GM12878 (cell line): Measurements from ENCODE around the gene ASTL. TPM values are rescaled to one million over a fixed set of nuclear protein-coding genes. Genes with fewer than 3 reads are reported as not detected.

Experiments used
- BCL3 ChIP-seq: IDR thresholded peaks from 2 replicates; pipeline ENCODE4 v1.6.1; 2011; ENCODE audit warnings: borderline replicate concordance, low read depth, mild to moderate bottlenecking, moderate library complexity, low read length; ENCODE audit not compliant: insufficient read depth, poor library complexity, severe bottlenecking
- CEBPB ChIP-seq, 2 experiments: fragments of 150-350 bp in 1 of 2; IDR thresholded peaks; 2 replicates each; pipeline ENCODE4 v1.6.1; 2012 to 2014; ENCODE audit warnings: low read depth in 2 of 2, low read length in 2 of 2, borderline replicate concordance in 1 of 2, inconsistent platforms in 1 of 2
- ELK1 ChIP-seq: IDR thresholded peaks from 2 replicates; pipeline ENCODE4 v1.6.1; 2012; ENCODE audit warnings: low read depth, low read length, improper control_type of control experiment
- HDAC6 ChIP-seq: fragments of 200-600 bp; sonication (generic); IDR thresholded peaks from one replicate; pipeline ENCODE4 v1.8.0; 2017; ENCODE audit warnings: antibody characterized with exemption; ENCODE audit not compliant: unreplicated experiment
- HSF1 ChIP-seq: fragments of 150-350 bp; IDR thresholded peaks from 2 replicates; pipeline ENCODE4 v1.6.1; 2014; ENCODE audit warnings: mild to moderate bottlenecking, low read depth, low read length
- IKZF2 ChIP-seq, 2 experiments: fragments of 450-650 bp; IDR thresholded peaks; 2 replicates each; pipeline ENCODE4 v1.6.1; 2017; ENCODE audit warnings: mild to moderate bottlenecking in 2 of 2, moderate library complexity in 2 of 2
- KAT2A ChIP-seq: conservative IDR thresholded peaks from 2 replicates; pipeline ENCODE4 v1.6.1; 2011; ENCODE audit warnings: low read depth, low read length; ENCODE audit not compliant: control insufficient read depth
- LARP7 ChIP-seq: fragments of 450-650 bp; IDR thresholded peaks from 2 replicates; pipeline ENCODE4 v1.6.1; 2017; ENCODE audit warnings: mild to moderate bottlenecking
- MAX ChIP-seq: IDR thresholded peaks from 2 replicates; pipeline ENCODE4 v1.6.1; 2012; ENCODE audit warnings: low read depth, low read length, improper control_type of control experiment
- MLLT1 ChIP-seq: fragments of 450-650 bp; IDR thresholded peaks from 2 replicates; pipeline ENCODE4 v1.6.1; 2016; ENCODE audit warnings: mild to moderate bottlenecking
- NR2F1 ChIP-seq: fragments of 450-650 bp; conservative IDR thresholded peaks from 2 replicates; pipeline ENCODE4 v1.6.1; 2017; ENCODE audit warnings: mild to moderate bottlenecking
- RB1 ChIP-seq: fragments of 450-650 bp; formaldehyde crosslinking; IDR thresholded peaks from 2 replicates; pipeline ENCODE4 v1.6.1; 2017; ENCODE audit warnings: mild to moderate bottlenecking, borderline replicate concordance
- RBBP5 ChIP-seq: fragments of 200-600 bp; sonication (generic); conservative IDR thresholded peaks from 2 replicates; pipeline ENCODE4 v1.6.1; 2016
- RCOR1 ChIP-seq: conservative IDR thresholded peaks from 2 replicates; pipeline ENCODE4 v1.6.1; 2012; ENCODE audit warnings: low read depth, low read length, improper control_type of control experiment
- REST ChIP-seq: IDR thresholded peaks from 2 replicates; pipeline ENCODE4 v1.6.1; 2012; ENCODE audit warnings: mild to moderate bottlenecking, low read depth, low read length
- SIN3A ChIP-seq: IDR thresholded peaks from 2 replicates; pipeline ENCODE4 v1.6.1; 2012; ENCODE audit warnings: low read depth, low read length, improper control_type of control experiment
- STAT1 ChIP-seq: fragments of 450-650 bp; conservative IDR thresholded peaks from 2 replicates; pipeline ENCODE4 v1.6.1; 2014; ENCODE audit warnings: antibody characterized with exemption, mild to moderate bottlenecking
- SUPT20H ChIP-seq: IDR thresholded peaks from 2 replicates; pipeline ENCODE4 v1.6.1; 2011; ENCODE audit warnings: low read depth, mild to moderate bottlenecking, low read length, moderate library complexity, borderline replicate concordance; ENCODE audit not compliant: control insufficient read depth
- TBL1XR1 ChIP-seq: IDR thresholded peaks from 2 replicates; pipeline ENCODE4 v1.6.1; 2012; ENCODE audit warnings: low read depth, low read length, improper control_type of control experiment
- ZNF207 ChIP-seq: fragments of 450-650 bp; IDR thresholded peaks from 2 replicates; pipeline ENCODE4 v1.6.1; 2014; ENCODE audit warnings: antibody characterized with exemption, mild to moderate bottlenecking, borderline replicate concordance
- ZNF217 ChIP-seq: fragments of 450-650 bp; IDR thresholded peaks from 2 replicates; pipeline ENCODE4 v1.6.1; 2017; ENCODE audit warnings: antibody characterized with exemption, mild to moderate bottlenecking
- ZSCAN29 ChIP-seq: fragments of 450-650 bp; IDR thresholded peaks from 2 replicates; pipeline ENCODE4 v1.6.1; 2017; ENCODE audit warnings: mild to moderate bottlenecking, moderate library complexity
- polyA plus RNA-seq, 11 experiments: library from polyadenylated mRNA; depleted of rRNA in 4 of 11; unstranded in 6 of 11; stranded (reverse) in 5 of 11; fragments of >200 nt; fragmentation: Nextera tagmentation in 4 of 11; fragmentation: Illumina TruSeq in 1 of 11; extraction: Ambion mirVana in 4 of 11; extraction: Trizol in 1 of 11; gene quantifications; 1 replicate in 1 of 11; 2 replicates in 10 of 11; pipeline versions ENCODE4 v1.2.1 to v1.2.3, GENCODE V29; 2011 to 2016; ENCODE audit warnings: inconsistent platforms in 2 of 11, missing spikeins in 2 of 11, low read depth in 1 of 11
- total RNA-seq, 4 experiments: library from RNA; depleted of rRNA in 3 of 4; stranded (reverse); fragments of >200 nt in 3 of 4; fragmentation: Illumina TruSeq in 1 of 4; extraction: Trizol in 1 of 4; gene quantifications; 2 replicates each; pipeline versions ENCODE4 v1.2.1 to v1.2.3, GENCODE V29; 2013 to 2021

ASTL gene
- total and polyA plus RNA-seq, 10 of the 15 experiments (the other 5 are each of a cell fraction or from before 2014, with no cell fraction given), result 0.18 to 1.0 (median 0.38) TPM; not detected in 4

- TF ChIP-seq BCL3 (no peak), ZNF207 (no peak), LARP7 (0 out of 2 replicates have a peak, but pooled peaks have one; percentile 12), RB1 (no peak), MLLT1 (no peak), HSF1 (no peak), REST (no peak), HDAC6 (peak; percentile 24), RBBP5 (no peak), NR2F1 (no peak), CEBPB (IDR thresholded peaks at IDR 0.05; ENCODE audit: borderline replicate concordance in 1 of 2, low read depth in 2 of 2, low read length in 2 of 2) (no peak), MAX (no peak), ELK1 (no peak), SIN3A (no peak), STAT1 (no peak), IKZF2 (IDR thresholded peaks at IDR 0.05) (no peak), KAT2A (no peak), TBL1XR1 (no peak; the same call in 1 of the 2 replicates), ZSCAN29 (no peak), ZNF217 (no peak), SUPT20H (no peak), RCOR1 (no peak)
Observed at GRCh38 chr2:96143848-96144480, 5.7 kb upstream of the ASTL start (continued).
